DND-41 (cell line): ENCODE data around the gene TSPYL2.

Source experiments
- ATAC-seq: fragments of 200-7000 bp; cut with Tn5 transposase; 3 replicates; pipeline ENCODE4 v1.9.1; 2021; ENCODE audit warnings: low read depth; ENCODE audit not compliant: insufficient read depth
- DNase-seq: peaks from one replicate; pipeline ENCODE4 v3.0.0-alpha.2; 2020
- H2AFZ ChIP-seq: 2 replicates; pipeline ENCODE4 v1.6.0; 2012; ENCODE audit warnings: low read depth, low read length
- H3K27ac ChIP-seq: 2 replicates; pipeline ENCODE4 v1.5.1; 2012; ENCODE audit warnings: low read length, inconsistent platforms
- H3K27me3 ChIP-seq: fragments of 200-600 bp; sonication (generic); 2 replicates; pipeline ENCODE4 v1.6.0; 2012; ENCODE audit warnings: low read length, mild to moderate bottlenecking, inconsistent platforms; ENCODE audit not compliant: insufficient read depth, poor library complexity
- H3K36me3 ChIP-seq: 2 replicates; pipeline ENCODE4 v1.5.1; 2012; ENCODE audit warnings: low read length, inconsistent platforms; ENCODE audit not compliant: insufficient read depth
- H3K4me1 ChIP-seq: 2 replicates; pipeline ENCODE4 v1.5.1; 2012; ENCODE audit warnings: mild to moderate bottlenecking, low read length; ENCODE audit not compliant: insufficient read depth
- H3K4me2 ChIP-seq: 2 replicates; pipeline ENCODE4 v1.6.0; 2012; ENCODE audit warnings: mild to moderate bottlenecking, moderate library complexity, low read length, inconsistent platforms; ENCODE audit not compliant: insufficient read depth
- H3K4me3 ChIP-seq, 2 experiments: fragments of 200-600 bp in 1 of 2; shearing (Covaris generic) in 1 of 2; 2 replicates each; pipeline ENCODE4 v1.5.1; 2012 to 2016; ENCODE audit warnings: inconsistent platforms in 2 of 2, low read length in 2 of 2, mild to moderate bottlenecking in 2 of 2, low read depth in 1 of 2, moderate library complexity in 1 of 2
- H3K79me2 ChIP-seq: 2 replicates; pipeline ENCODE4 v1.6.0; 2012; ENCODE audit warnings: low read length, inconsistent platforms; ENCODE audit not compliant: insufficient read depth
- H3K9ac ChIP-seq: 2 replicates; pipeline ENCODE4 v1.6.0; 2012; ENCODE audit warnings: low read depth, mild to moderate bottlenecking, inconsistent platforms, low read length, moderate library complexity
- H3K9me3 ChIP-seq: 2 replicates; pipeline ENCODE4 v1.5.1; 2012; ENCODE audit warnings: low read length, moderate library complexity, mild to moderate bottlenecking, inconsistent platforms; ENCODE audit not compliant: insufficient read depth, severe bottlenecking
- H4K20me1 ChIP-seq: 2 replicates; pipeline ENCODE4 v1.6.0; 2012; ENCODE audit warnings: low read length; ENCODE audit not compliant: insufficient read depth
- CTCF ChIP-seq: IDR thresholded peaks from 2 replicates; pipeline ENCODE4 v1.5.1; 2012; ENCODE audit warnings: borderline replicate concordance, low read length, moderate library complexity, mild to moderate bottlenecking; ENCODE audit not compliant: poor library complexity, severe bottlenecking; ENCODE audit errors: extremely low read depth
- EZH2 ChIP-seq: IDR thresholded peaks from 3 replicates; pipeline ENCODE4 v1.6.1; 2012; ENCODE audit warnings: borderline replicate concordance, low read depth, mild to moderate bottlenecking, moderate library complexity, low read length, inconsistent platforms; ENCODE audit not compliant: severe bottlenecking

The TSPYL2 gene

GRCh38 chrX:53126377-53126776 is 44.2 kb downstream of the TSPYL2 start:
- Histone ChIP-seq H3K4me2 (no peak overlapping the region), H3K4me1 (no peaks in the 10 kb centered on the region), H4K20me1 (no peaks in the 10 kb centered on the region), H3K4me3 (no peak overlapping the region), H2AFZ (no peak overlapping the region), H3K79me2 (peaks cover 28% of the 10 kb centered on the region), H3K9ac (no peak overlapping the region), H3K27me3 (no peaks in the 10 kb centered on the region), H3K27ac (no peak overlapping the region), H3K36me3 (peaks cover 6% of the 10 kb centered on the region; the same call in 1 of the 2 replicates), H3K9me3 (no peaks in the 10 kb centered on the region)
- ATAC-seq (no peak), DNase-seq (no peak)
- TF ChIP-seq EZH2 (no peak), CTCF (no peak)

- TF ChIP-seq CTCF (no peak), EZH2 (no peak)
- H3K4me3 ChIP-seq: no peak overlapping the region
- peaks cover 11% of the 10 kb centered on the region for H3K36me3 ChIP-seq
- H3K27ac ChIP-seq: no peak overlapping the region
- peaks cover 24% of the 10 kb centered on the region for H3K79me2 ChIP-seq
- ATAC-seq (no peak), DNase-seq (no peak)
- H3K4me1 ChIP-seq: no peaks in the 10 kb centered on the region
- H3K9ac ChIP-seq: no peak overlapping the region
- no peak overlapping the region for H3K4me2 ChIP-seq
- H3K9me3 ChIP-seq: no peaks in the 10 kb centered on the region
- H3K27me3 ChIP-seq: no peaks in the 10 kb centered on the region
- no peak overlapping the region for H2AFZ ChIP-seq
- no peaks in the 10 kb centered on the region for H4K20me1 ChIP-seq
These were observed 46.1 kb downstream of the TSPYL2 start for GRCh38 chrX:53128097-53128749.

GRCh38 chrX:53133400-53133799 is 51.2 kb downstream of the TSPYL2 start:
- TF ChIP-seq CTCF (no peak), EZH2 (no peak)
- no peak overlapping the region for H3K4me2 ChIP-seq
- no peaks in the 10 kb centered on the region; the same call in 1 of the 2 replicates for H3K79me2 ChIP-seq
- no peaks in the 10 kb centered on the region for H3K9me3 ChIP-seq
- no peak overlapping the region for H3K4me3 ChIP-seq
- no peaks in the 10 kb centered on the region for H4K20me1 ChIP-seq
- H3K27me3 ChIP-seq: no peaks in the 10 kb centered on the region
- ATAC-seq (no peak), DNase-seq (no peak)
- no peak overlapping the region for H2AFZ ChIP-seq
- H3K27ac ChIP-seq: no peak overlapping the region
- H3K36me3 ChIP-seq: peaks cover 11% of the 10 kb centered on the region
- H3K9ac ChIP-seq: no peak overlapping the region
- H3K4me1 ChIP-seq: no peaks in the 10 kb centered on the region
